Fibroblast of the aortic adventitia (primary cell): ENCODE data around the gene HSPB3. TPM values are rescaled to one million over a fixed set of nuclear protein-coding genes. Genes with fewer than 3 reads are reported as not detected.

Source experiments
- DNase-seq: peaks from one replicate; pipeline ENCODE4 v3.0.0-alpha.2; 2010; ENCODE audit warnings: low read depth
- H3K4me3 ChIP-seq: 2 replicates; pipeline ENCODE4 v1.5.1; 2011; ENCODE audit warnings: low read depth, mild to moderate bottlenecking, control low read depth, low read length, moderate library complexity
- total RNA-seq: library from RNA; depleted of rRNA; stranded (reverse); fragments of >200 nt; gene quantifications from 2 replicates; pipeline ENCODE4 v1.2.3, GENCODE V29; 2012; ENCODE audit warnings: low replicate concordance
- TF ChIP-seq, protein P1 (sequence below): IDR thresholded peaks from 2 replicates; pipeline ENCODE4 v1.5.1; 2011; ENCODE audit warnings: mild to moderate bottlenecking, low read length, control low read depth, inconsistent platforms; ENCODE audit not compliant: insufficient read depth

HSPB3 gene
- total RNA-seq, 1 donor: 0.63 TPM

- TF ChIP-seq, protein P1, sequence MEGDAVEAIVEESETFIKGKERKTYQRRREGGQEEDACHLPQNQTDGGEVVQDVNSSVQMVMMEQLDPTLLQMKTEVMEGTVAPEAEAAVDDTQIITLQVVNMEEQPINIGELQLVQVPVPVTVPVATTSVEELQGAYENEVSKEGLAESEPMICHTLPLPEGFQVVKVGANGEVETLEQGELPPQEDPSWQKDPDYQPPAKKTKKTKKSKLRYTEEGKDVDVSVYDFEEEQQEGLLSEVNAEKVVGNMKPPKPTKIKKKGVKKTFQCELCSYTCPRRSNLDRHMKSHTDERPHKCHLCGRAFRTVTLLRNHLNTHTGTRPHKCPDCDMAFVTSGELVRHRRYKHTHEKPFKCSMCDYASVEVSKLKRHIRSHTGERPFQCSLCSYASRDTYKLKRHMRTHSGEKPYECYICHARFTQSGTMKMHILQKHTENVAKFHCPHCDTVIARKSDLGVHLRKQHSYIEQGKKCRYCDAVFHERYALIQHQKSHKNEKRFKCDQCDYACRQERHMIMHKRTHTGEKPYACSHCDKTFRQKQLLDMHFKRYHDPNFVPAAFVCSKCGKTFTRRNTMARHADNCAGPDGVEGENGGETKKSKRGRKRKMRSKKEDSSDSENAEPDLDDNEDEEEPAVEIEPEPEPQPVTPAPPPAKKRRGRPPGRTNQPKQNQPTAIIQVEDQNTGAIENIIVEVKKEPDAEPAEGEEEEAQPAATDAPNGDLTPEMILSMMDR: no peak
- peak; percentile 84 for DNase-seq
- H3K4me3 ChIP-seq: no peak overlapping the region
Measured at GRCh38 chr5:54457094-54457862, 1.8 kb downstream of the HSPB3 start.

DNA sequence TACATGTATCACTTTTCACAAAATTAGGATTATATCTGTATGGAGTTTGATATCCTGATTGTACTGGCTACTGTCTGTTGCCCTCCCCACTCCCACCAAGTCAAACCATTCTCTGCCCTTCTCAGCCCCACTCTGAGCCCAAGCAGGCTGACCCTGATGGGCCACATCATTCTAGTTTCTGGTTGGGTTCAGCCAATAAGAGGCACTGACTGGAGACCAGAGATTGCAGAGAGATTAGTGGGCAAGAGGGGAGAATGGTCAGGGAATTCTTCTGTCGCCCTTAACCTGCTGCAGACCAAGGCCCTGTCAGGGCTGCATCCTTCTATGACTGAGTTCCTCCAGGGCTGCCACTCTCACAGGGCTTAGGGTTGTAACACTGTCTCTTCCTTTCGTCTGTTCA lies 2.7 kb downstream of the HSPB3 start:
- DNase-seq: no peak
- TF ChIP-seq, protein P1: no peak
- no peak overlapping the region for H3K4me3 ChIP-seq

DNA sequence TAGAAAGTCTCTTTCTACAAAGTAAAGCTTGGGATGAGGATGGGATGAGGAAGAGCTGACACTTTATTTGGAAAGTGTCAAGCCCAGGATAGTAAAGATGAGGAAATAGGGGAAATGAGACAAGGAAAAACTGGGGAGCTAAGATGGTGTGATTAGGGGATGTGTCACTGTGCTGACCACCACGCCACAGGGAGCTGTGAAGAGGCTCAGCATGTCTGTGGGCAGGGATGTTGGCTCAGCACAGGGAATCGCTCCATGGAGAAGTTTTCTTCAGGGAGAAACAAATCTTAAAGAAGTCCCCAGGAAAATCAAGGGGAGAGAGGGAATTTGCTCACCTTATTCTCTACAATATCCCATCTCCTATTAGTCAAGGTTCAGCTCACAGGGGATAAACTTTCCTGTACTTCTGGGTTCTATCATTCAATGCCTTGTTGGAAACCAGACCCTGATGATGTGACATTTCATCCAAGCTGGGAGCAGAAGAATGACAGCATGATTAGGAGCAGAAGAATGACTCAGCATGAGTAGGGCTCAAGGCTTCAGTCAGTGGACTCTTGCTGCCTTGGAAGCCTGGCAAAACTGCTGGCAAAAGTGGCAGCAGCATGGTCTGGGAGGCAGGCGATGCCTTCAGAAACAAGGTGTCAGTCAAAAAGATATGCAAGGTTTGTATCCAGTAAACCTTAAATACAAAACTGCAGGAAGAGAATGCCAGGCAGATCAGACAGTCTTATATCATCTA lies 4.9 kb downstream of the HSPB3 start:
- TF ChIP-seq, protein P1: no peak

DNA sequence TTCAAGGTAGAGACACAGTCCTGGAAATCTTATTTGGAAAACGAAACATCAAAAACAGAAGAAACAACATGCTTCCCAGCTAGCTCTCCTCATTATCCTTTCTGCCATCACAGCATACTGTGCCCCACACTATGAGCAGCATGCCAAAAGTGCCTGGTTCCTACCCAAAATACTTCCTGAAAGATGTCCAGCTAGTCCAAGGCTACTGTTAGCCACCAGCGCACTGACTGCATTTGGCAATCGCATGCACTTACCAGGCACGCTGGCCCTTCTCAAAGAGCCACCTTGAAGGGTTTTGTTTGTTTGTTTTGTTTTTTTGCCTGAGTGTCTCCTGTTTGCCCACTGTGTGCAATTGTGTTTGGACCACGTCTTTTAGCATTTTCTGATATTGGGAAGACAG lies 6.8 kb downstream of the HSPB3 start:
- TF ChIP-seq, protein P1: no peak
- no peak overlapping the region for H3K4me3 ChIP-seq
- DNase-seq: no peak

More for the DNA sequence above, 4.9 kb downstream of the HSPB3 start:
- DNase-seq: peak; percentile 37
- no peak overlapping the region for H3K4me3 ChIP-seq

DNA sequence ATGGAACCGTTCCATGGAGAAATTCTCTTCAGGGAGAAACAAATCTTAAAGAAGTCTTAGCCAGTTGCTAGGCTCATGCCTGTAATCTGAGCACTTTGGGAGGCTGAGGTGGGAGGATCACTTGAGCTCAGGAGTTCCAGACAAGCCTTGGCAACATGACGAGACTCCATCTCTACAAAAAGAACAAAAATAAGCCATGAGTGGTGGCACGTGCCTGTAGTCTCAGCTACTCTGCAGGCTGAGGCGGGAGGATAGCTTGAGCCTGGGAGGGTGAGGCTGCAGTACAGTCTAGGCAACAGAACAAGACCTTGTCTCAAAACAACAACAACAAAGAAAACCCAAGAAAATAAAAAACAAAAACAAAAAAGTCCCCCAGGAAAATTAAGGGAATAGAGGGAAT lies 8.2 kb downstream of the HSPB3 start:
- H3K4me3 ChIP-seq: no peak overlapping the region
- no peak for DNase-seq
- TF ChIP-seq, protein P1: no peak

DNA sequence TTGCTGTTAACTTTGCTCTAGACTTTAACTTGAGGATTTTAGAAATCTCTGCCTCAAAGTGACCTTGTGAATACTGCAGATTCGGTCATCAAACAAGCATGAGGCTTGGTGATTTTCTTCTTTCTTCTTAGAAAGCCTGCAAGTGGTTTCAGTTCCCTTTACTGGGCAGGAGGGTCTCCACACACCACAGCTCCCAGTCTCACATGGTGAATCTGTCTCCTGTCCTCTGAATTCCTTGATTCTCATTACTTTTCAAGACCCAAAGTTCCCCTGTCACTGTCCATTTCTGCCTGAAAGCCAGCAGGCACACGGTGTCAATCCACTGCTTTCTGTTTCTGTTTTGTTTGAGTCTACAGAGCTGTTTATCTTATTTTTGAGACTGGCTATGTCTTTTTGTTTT lies 14.1 kb downstream of the HSPB3 start:
- peak; percentile 34 for DNase-seq
- peak overlapping the region; percentile 53 for H3K4me3 ChIP-seq
- TF ChIP-seq, protein P1: no peak
